Endothelial cell of umbilical vein (primary cell): ENCODE results near the gene KIAA1614. TPM values are rescaled to one million over a fixed set of nuclear protein-coding genes. Genes with fewer than 3 reads are reported as not detected.

Source experiments
- BruUV-seq: library from RNA; stranded (reverse); fragments of 400-500 nt; replicated peaks from 2 replicates; lab custom pipeline; 2021; lab: Mats Ljungman, UMichigan
- CTCF ChIA-PET: fragments of 300-600, 350-600 bp; sonication (Branson Sonifier 250); formaldehyde crosslinking; loops from one replicate; lab custom pipeline; 2021; ENCODE audit warnings: antibody characterized with exemption, inconsistent platforms; lab: Charles Lee
- POLR2A ChIA-PET: fragments of 300-600, 350-600 bp; sonication (Branson Sonifier 250); formaldehyde crosslinking; loops from one replicate; lab custom pipeline; 2021; ENCODE audit warnings: antibody characterized with exemption, inconsistent platforms; lab: Charles Lee
- DNase-seq: peaks from one replicate; pipeline ENCODE4 v3.0.0-alpha.2; 2011; ENCODE audit warnings: low read depth, low spot score
- FAIRE-seq: peaks from 2 replicates; lab custom pipeline; 2011; peaks lifted over from hg19 to GRCh38; lab: Jason Lieb, UNC
- H2AFZ ChIP-seq: 2 replicates; pipeline ENCODE4 v1.6.0; 2012; ENCODE audit warnings: low read depth, low read length, control low read depth, inconsistent platforms
- H3K27ac ChIP-seq: 2 replicates; pipeline ENCODE4 v1.5.1; 2011; ENCODE audit warnings: low read depth, mild to moderate bottlenecking, control low read depth, low read length, moderate library complexity; ENCODE audit not compliant: insufficient read depth
- H3K27me3 ChIP-seq, 2 experiments: 2 replicates each; pipeline versions ENCODE4 v1.6.0 to v1.6.1; 2011; ENCODE audit warnings: low read length in 2 of 2, mixed read lengths in 1 of 2; ENCODE audit not compliant: control insufficient read depth in 2 of 2, insufficient read depth in 2 of 2
- H3K36me3 ChIP-seq, 2 experiments: 2 replicates in 1 of 2; 3 replicates in 1 of 2; pipeline ENCODE4 v1.5.1; 2011; ENCODE audit warnings: low read length in 2 of 2, mild to moderate bottlenecking in 1 of 2, moderate library complexity in 1 of 2; ENCODE audit not compliant: control insufficient read depth in 2 of 2, insufficient read depth in 2 of 2; ENCODE audit errors: extremely low read depth in 1 of 2
- H3K4me1 ChIP-seq: 3 replicates; pipeline ENCODE4 v1.5.1; 2011; ENCODE audit warnings: mild to moderate bottlenecking, low read length; ENCODE audit not compliant: control insufficient read depth, insufficient read depth; ENCODE audit errors: extremely low read depth
- H3K4me2 ChIP-seq: 2 replicates; pipeline ENCODE4 v1.6.1; 2011; ENCODE audit warnings: low read length, control low read depth, mixed read lengths; ENCODE audit not compliant: insufficient read depth
- H3K4me3 ChIP-seq, 3 experiments: fragments of 200-600 bp in 1 of 3; sonication (generic), shearing (Covaris generic) in 1 of 3; replicated peaks in 1 of 3; 2 replicates each; pipeline ENCODE4 v1.5.1; 2011 to 2016; ENCODE audit warnings: control low read depth in 3 of 3, low read length in 3 of 3, mild to moderate bottlenecking in 2 of 3, inconsistent platforms in 1 of 3, low read depth in 1 of 3, moderate library complexity in 1 of 3; ENCODE audit not compliant: insufficient read depth in 1 of 3
- H3K79me2 ChIP-seq: 2 replicates; pipeline ENCODE4 v1.6.0; 2012; ENCODE audit warnings: low read length, inconsistent platforms; ENCODE audit not compliant: control insufficient read depth, insufficient read depth
- H3K9ac ChIP-seq: replicated peaks from 2 replicates; pipeline ENCODE3; 2011; ENCODE audit warnings: low read length, control low read depth; ENCODE audit not compliant: insufficient read depth; ENCODE audit errors: extremely low read depth
- H3K9me1 ChIP-seq: replicated peaks from 3 replicates; pipeline ENCODE4 v1.6.0; 2011; ENCODE audit warnings: mild to moderate bottlenecking, low read length; ENCODE audit not compliant: control insufficient read depth, insufficient read depth; ENCODE audit errors: extremely low read depth
- H3K9me3 ChIP-seq: replicated peaks from 2 replicates; pipeline ENCODE4 v1.5.1; 2012; ENCODE audit warnings: low read length, inconsistent platforms; ENCODE audit not compliant: control insufficient read depth, insufficient read depth
- H4K20me1 ChIP-seq: replicated peaks from 2 replicates; pipeline ENCODE3; 2011; ENCODE audit warnings: mild to moderate bottlenecking, low read length; ENCODE audit not compliant: control insufficient read depth, insufficient read depth; ENCODE audit errors: extremely low read depth
- CTCF ChIP-seq, 2 donors: IDR thresholded peaks; 1 replicate in 1 of 2; 2 replicates in 1 of 2; pipeline ENCODE4 v1.5.1; 2011; ENCODE audit warnings: low read length in 2 of 2, mild to moderate bottlenecking in 2 of 2, moderate library complexity in 2 of 2, control low read depth in 1 of 2, inconsistent platforms in 1 of 2, low read depth in 1 of 2; ENCODE audit not compliant: insufficient read depth in 1 of 2; ENCODE audit errors: extremely low read depth in 1 of 2
- EZH2 ChIP-seq: IDR thresholded peaks from 2 replicates; pipeline ENCODE4 v1.6.1; 2012; ENCODE audit warnings: borderline replicate concordance, low read depth, mild to moderate bottlenecking, moderate library complexity, low read length, inconsistent platforms; ENCODE audit not compliant: severe bottlenecking
- FOS ChIP-seq: IDR thresholded peaks from 2 replicates; pipeline ENCODE4 v1.6.1; 2011; ENCODE audit warnings: mild to moderate bottlenecking, low read length, moderate library complexity, borderline replicate concordance; ENCODE audit not compliant: insufficient read depth
- GATA2 ChIP-seq: IDR thresholded peaks from 2 replicates; pipeline ENCODE4 v1.7.0; 2011; ENCODE audit warnings: low read depth, mild to moderate bottlenecking, moderate library complexity, mixed read lengths, low read length; ENCODE audit not compliant: insufficient read length, insufficient read depth
- JUN ChIP-seq: IDR thresholded peaks from 2 replicates; pipeline ENCODE4 v1.6.1; 2011; ENCODE audit warnings: borderline replicate concordance, low read depth; ENCODE audit not compliant: insufficient read length, insufficient read depth
- MAX ChIP-seq: IDR thresholded peaks from 2 replicates; pipeline ENCODE4 v1.6.1; 2011; ENCODE audit not compliant: insufficient read depth, insufficient read length
- MYC ChIP-seq: IDR thresholded peaks from one replicate; pipeline ENCODE4 v1.6.1; 2011; ENCODE audit warnings: mild to moderate bottlenecking, low read depth, low read length
- POLR2A ChIP-seq: IDR thresholded peaks from 2 replicates; pipeline ENCODE4 v1.6.1; 2012; ENCODE audit warnings: low read depth, mild to moderate bottlenecking, control low read depth, low read length
- POLR2AphosphoS5 ChIP-seq: IDR thresholded peaks from 2 replicates; pipeline ENCODE4 v1.6.1; 2012; ENCODE audit warnings: low read depth, mild to moderate bottlenecking, control low read depth, low read length, moderate library complexity; ENCODE audit not compliant: insufficient read depth
- dilution Hi-C: fragments of 300-500 bp; cut with MboI; formaldehyde crosslinking; loops from one replicate; pipeline ENCODE4 v1.15.0; 2019; ENCODE audit warnings: low sequenced_read_pairs; ENCODE audit not compliant: extremely low pct_ligation_motif_present
- intact Hi-C: fragments of 100-400 bp; cut with micrococcal nuclease; formaldehyde crosslinking; loops from one replicate; pipeline ENCODE4 v1.10.0; 2022
- polyA plus RNA-seq, 4 experiments: library from polyadenylated mRNA; depleted of rRNA in 3 of 4; stranded (reverse) in 3 of 4; unstranded in 1 of 4; fragments of >200 nt; gene quantifications; 2 replicates each; pipeline versions ENCODE4 v1.2.1 to v1.2.3, GENCODE V29; 2011 to 2012; ENCODE audit warnings: missing spikeins in 1 of 4
- total RNA-seq: library from RNA; stranded (reverse); gene quantifications from 2 replicates; pipeline ENCODE4 v1.2.3, GENCODE V29; 2021

KIAA1614 gene
- total and polyA plus RNA-seq, 2 donors (not counting 3 experiments of a cell fraction or from before 2014, with no cell fraction given): 1.0 to 2.0 TPM

- Histone ChIP-seq H3K9ac (no peak overlapping the region), H3K27ac (no peak overlapping the region), H3K4me1 (no peaks in the 10 kb centered on the region), H3K9me3 (no peaks in the 10 kb centered on the region), H3K27me3 (no peaks in the 10 kb centered on the region), H4K20me1 (no peaks in the 10 kb centered on the region), H2AFZ (no peak overlapping the region), H3K4me3 (no peak overlapping the region), H3K79me2 (no peaks in the 10 kb centered on the region), H3K9me1 (no peaks in the 10 kb centered on the region), H3K4me2 (no peak overlapping the region), H3K36me3 (no peaks in the 10 kb centered on the region)
- no TSS peak for BruUV-seq
- FAIRE-seq (no peak), DNase-seq (no peak)
- CTCF ChIA-PET: no interaction called here
- no peak for TF ChIP-seq POLR2A
- TF ChIP-seq MAX: no peak
- TF ChIP-seq CTCF (IDR thresholded peaks at IDR 0.05; ENCODE audit: extremely low read depth in 1 of 2, insufficient read depth in 1 of 2, low read depth in 1 of 2, low read length in 2 of 2): no peak
- TF ChIP-seq POLR2AphosphoS5: no peak
- no peak for TF ChIP-seq JUN
- TF ChIP-seq EZH2: no peak
- no peak for TF ChIP-seq GATA2
- TF ChIP-seq MYC: no peak
- no peak for TF ChIP-seq FOS
- intact Hi-C loops: no loop called here
- POLR2A ChIA-PET: no interaction called here
- dilution Hi-C loops: no loop called here
These were observed 20.4 kb downstream of the KIAA1614 start for GRCh38 chr1:180933141-180933540.
